B cell (primary cell): ENCODE results near the gene THADA. TPM values are rescaled to one million over a fixed set of nuclear protein-coding genes. Genes with fewer than 3 reads are reported as not detected.

Source experiments
- ATAC-seq: fragments of 200-7000 bp; cut with Tn5 transposase; one replicate; pipeline ENCODE4 v1.10.0; 2021; ENCODE audit warnings: low read depth, mild to moderate bottlenecking, moderate number of reproducible peaks, moderate library complexity
- CTCF ChIA-PET: fragments of 350-600 bp; sonication (Branson Sonifier 250); formaldehyde crosslinking; loops from one replicate; lab custom pipeline; 2021; ENCODE audit warnings: antibody characterized with exemption, inconsistent platforms; lab: Charles Lee
- POLR2A ChIA-PET: fragments of 350-600 bp; sonication (Branson Sonifier 250); formaldehyde crosslinking; loops from one replicate; lab custom pipeline; 2021; ENCODE audit warnings: antibody characterized with exemption; lab: Charles Lee
- DNase-seq: peaks from one replicate; pipeline ENCODE4 v3.0.0; 2013
- H2AFZ ChIP-seq: 2 replicates; pipeline ENCODE4 v1.6.1; 2012; ENCODE audit warnings: mild to moderate bottlenecking, low read depth, low read length; ENCODE audit not compliant: insufficient read depth, poor library complexity, severe bottlenecking
- H3K27ac ChIP-seq, 2 donors: 1 replicate in 1 of 2; 2 replicates in 1 of 2; pipeline ENCODE4 v1.5.1; 2012 to 2013; ENCODE audit warnings: low read length in 2 of 2, mild to moderate bottlenecking in 2 of 2, moderate library complexity in 1 of 2
- H3K27me3 ChIP-seq, 4 experiments: fragments of 200-600 bp in 1 of 4; sonication (generic) in 1 of 4; replicated peaks in 1 of 4; 1 replicate in 2 of 4; 2 replicates in 2 of 4; pipeline versions ENCODE4 v1.6.1 to v1.7.0; 2013 to 2016; ENCODE audit warnings: low read length in 3 of 4, mild to moderate bottlenecking in 2 of 4, mixed read lengths in 1 of 4, moderate library complexity in 1 of 4; ENCODE audit not compliant: insufficient read depth in 4 of 4, control insufficient read depth in 3 of 4; ENCODE audit errors: control extremely low read depth in 1 of 4
- H3K36me3 ChIP-seq, 2 experiments: replicated peaks in 1 of 2; 1 replicate in 1 of 2; 2 replicates in 1 of 2; pipeline versions ENCODE4 v1.6.1 to v1.7.1; 2013; ENCODE audit warnings: low read length in 1 of 2; ENCODE audit not compliant: insufficient read depth in 2 of 2, control insufficient read depth in 1 of 2; ENCODE audit errors: control extremely low read depth in 1 of 2, extremely low read depth in 1 of 2
- H3K4me1 ChIP-seq, 2 donors: fragments of 200-600 bp in 1 of 2; sonication (generic) in 1 of 2; 1 replicate in 1 of 2; 2 replicates in 1 of 2; pipeline versions ENCODE4 v1.5.1 to v1.6.1; 2013 to 2017; ENCODE audit warnings: low read length in 2 of 2; ENCODE audit not compliant: control insufficient read depth in 2 of 2, insufficient read depth in 2 of 2
- H3K4me2 ChIP-seq: replicated peaks from 2 replicates; pipeline ENCODE3; 2012; ENCODE audit warnings: mild to moderate bottlenecking, low read depth, low read length; ENCODE audit not compliant: poor library complexity, severe bottlenecking
- H3K4me3 ChIP-seq, 5 experiments: fragments of 200-600 bp in 1 of 5; sonication (generic) in 1 of 5; 1 replicate in 3 of 5; 2 replicates in 2 of 5; pipeline versions ENCODE4 v1.5.1 to v1.7.0; 2011 to 2016; ENCODE audit warnings: low read length in 4 of 5, mild to moderate bottlenecking in 4 of 5, low read depth in 2 of 5, control low read depth in 1 of 5, moderate library complexity in 1 of 5; ENCODE audit not compliant: insufficient read depth in 1 of 5; ENCODE audit errors: control extremely low read depth in 1 of 5, extremely low read depth in 1 of 5
- H3K79me2 ChIP-seq: fragments of 200-600 bp; sonication (generic); one replicate; pipeline ENCODE4 v1.6.0; 2016; ENCODE audit warnings: low read length; ENCODE audit not compliant: control insufficient read depth, insufficient read depth
- H3K9ac ChIP-seq: fragments of 200-600 bp; sonication (generic); 2 replicates; pipeline ENCODE4 v1.6.1; 2017; ENCODE audit warnings: mild to moderate bottlenecking, low read length, moderate library complexity
- H3K9me3 ChIP-seq, 3 donors: one replicate each; pipeline versions ENCODE4 v1.6.1 to v1.7.1; 2013; ENCODE audit warnings: low read length in 2 of 3; ENCODE audit not compliant: control insufficient read depth in 2 of 3, insufficient read depth in 1 of 3; ENCODE audit errors: control extremely low read depth in 1 of 3
- H4K20me1 ChIP-seq: 2 replicates; pipeline ENCODE4 v1.6.0; 2012; ENCODE audit warnings: mild to moderate bottlenecking, low read length; ENCODE audit not compliant: insufficient read depth, control insufficient read depth, poor library complexity, severe bottlenecking
- H3K27ac Mint-ChIP-seq: one replicate; pipeline ENCODE4 v1.8.0; 2021; ENCODE audit warnings: mixed read lengths
- H3K27me3 Mint-ChIP-seq: one replicate; pipeline ENCODE4 v1.8.0; 2021; ENCODE audit warnings: mixed read lengths
- H3K4me1 Mint-ChIP-seq: one replicate; pipeline ENCODE4 v1.8.0; 2021; ENCODE audit warnings: mixed read lengths
- H3K4me3 Mint-ChIP-seq: one replicate; pipeline ENCODE4 v1.8.0; 2021; ENCODE audit warnings: mixed read lengths
- H3K9me3 Mint-ChIP-seq: one replicate; pipeline ENCODE4 v1.8.0; 2022; ENCODE audit warnings: mixed read lengths; ENCODE audit not compliant: insufficient read depth
- CTCF ChIP-seq: fragments of 200-600 bp; IDR thresholded peaks from one replicate; pipeline ENCODE4 v1.8.0; 2022; ENCODE audit warnings: antibody characterized with exemption, mild to moderate bottlenecking
- EZH2 ChIP-seq: IDR thresholded peaks from 2 replicates; pipeline ENCODE4 v1.6.1; 2012; ENCODE audit warnings: borderline replicate concordance, low read depth, mild to moderate bottlenecking, moderate library complexity, low read length; ENCODE audit not compliant: insufficient read depth, poor library complexity, severe bottlenecking
- WGBS: methylation state at CpG from one replicate; pipeline ENCODE4 v1.1.5; 2013; ENCODE audit warnings: missing lambda C conversion rate; ENCODE audit not compliant: insufficient coverage; 5-methylcytosine and 5-hydroxymethylcytosine counted together
- intact Hi-C: fragments of 100-400 bp; cut with micrococcal nuclease; formaldehyde crosslinking; loops from one replicate; pipeline ENCODE4 v1.10.0; 2022
- polyA plus RNA-seq: library from polyadenylated mRNA; depleted of rRNA; stranded (reverse); fragments of >200 nt; gene quantifications from 2 replicates; pipeline ENCODE4 v1.2.3, GENCODE V29; 2012
- total RNA-seq, 2 donors: library from RNA; stranded (reverse); fragments of 120-200 nt in 1 of 2; gene quantifications; 1 replicate in 1 of 2; 2 replicates in 1 of 2; pipeline versions ENCODE4 v1.2.3 to v1.2.4, GENCODE V29; 2013 to 2022

Gene THADA
- total and polyA plus RNA-seq, 2 donors (not counting 1 experiment from before 2014, with no cell fraction given) = 17.6 to 48.5 TPM

- no peak for DNase-seq
- no peaks in the 10 kb centered on the region for H4K20me1 ChIP-seq
- no peak overlapping the region for H2AFZ ChIP-seq
- no peak overlapping the region for H3K4me3 ChIP-seq
- H3K27me3 ChIP-seq = no peaks in the 10 kb centered on the region
- peaks cover 0 to 34% of the 10 kb centered on the region in 2 experiments for H3K36me3 ChIP-seq
- H3K79me2 ChIP-seq = peaks cover 4% of the 10 kb centered on the region
- no peak overlapping the region for H3K4me2 ChIP-seq
- CTCF ChIA-PET = no interaction called here
- intact Hi-C loops = no loop called here
- peaks cover 11% of the 10 kb centered on the region for H3K4me1 Mint-ChIP-seq
- WGBS = 100% methylated on average over 1 of the region's 5 CpGs
- H3K4me3 Mint-ChIP-seq = no peak overlapping the region
- peaks cover 6 to 9% of the 10 kb centered on the region in 2 donors for H3K4me1 ChIP-seq
- no peaks in the 10 kb centered on the region for H3K27me3 Mint-ChIP-seq
- POLR2A ChIA-PET = no interaction called here
- no peak for ATAC-seq
- no peaks in the 10 kb centered on the region for H3K9me3 Mint-ChIP-seq
- no peak overlapping the region for H3K27ac Mint-ChIP-seq
- TF ChIP-seq CTCF (no peak), EZH2 (no peak)
- no peak overlapping the region for H3K27ac ChIP-seq
- no peaks in the 10 kb centered on the region for H3K9me3 ChIP-seq
- no peak overlapping the region for H3K9ac ChIP-seq
These were observed 198.0 kb downstream of the THADA start for GRCh38 chr2:43397821-43398220.

- peaks cover 8% of the 10 kb centered on the region for H3K4me1 Mint-ChIP-seq
- H3K27me3 Mint-ChIP-seq = no peaks in the 10 kb centered on the region
- intact Hi-C loops = no loop called here
These were observed 198.4 kb downstream of the THADA start for GRCh38 chr2:43397411-43397810.

More at GRCh38 chr2:43397411-43397810, 198.4 kb downstream of the THADA start:
- POLR2A ChIA-PET = no interaction called here
- Histone ChIP-seq H4K20me1 (no peaks in the 10 kb centered on the region), H3K4me1 (peaks cover 3 to 5% of the 10 kb centered on the region in 2 donors), H3K9me3 (no peaks in the 10 kb centered on the region), H3K27ac (no peak overlapping the region), H3K9ac (no peak overlapping the region), H3K4me3 (no peak overlapping the region), H3K79me2 (peaks cover 4% of the 10 kb centered on the region), H3K27me3 (no peaks in the 10 kb centered on the region), H2AFZ (no peak overlapping the region), H3K36me3 (peaks cover 0 to 34% of the 10 kb centered on the region in 2 experiments), H3K4me2 (no peak overlapping the region)
- CTCF ChIA-PET = no interaction called here
- H3K27ac Mint-ChIP-seq = no peak overlapping the region
- DNase-seq (no peak), ATAC-seq (no peak)
- H3K9me3 Mint-ChIP-seq = no peaks in the 10 kb centered on the region
- 89% methylated on average over 1 of the region's 2 CpGs for WGBS
- H3K4me3 Mint-ChIP-seq = no peak overlapping the region
- TF ChIP-seq EZH2 (no peak), CTCF (no peak)
